ENCODE measurements around the gene GALE. TPM values are rescaled to one million over a fixed set of nuclear protein-coding genes. Genes with fewer than 3 reads are reported as not detected.

Gene GALE
- total and polyA plus RNA-seq, 2 of the 13 experiments (the other 11 are each of a cell fraction or from before 2014, with no cell fraction given): 85.2 to 88.4 TPM

DNA sequence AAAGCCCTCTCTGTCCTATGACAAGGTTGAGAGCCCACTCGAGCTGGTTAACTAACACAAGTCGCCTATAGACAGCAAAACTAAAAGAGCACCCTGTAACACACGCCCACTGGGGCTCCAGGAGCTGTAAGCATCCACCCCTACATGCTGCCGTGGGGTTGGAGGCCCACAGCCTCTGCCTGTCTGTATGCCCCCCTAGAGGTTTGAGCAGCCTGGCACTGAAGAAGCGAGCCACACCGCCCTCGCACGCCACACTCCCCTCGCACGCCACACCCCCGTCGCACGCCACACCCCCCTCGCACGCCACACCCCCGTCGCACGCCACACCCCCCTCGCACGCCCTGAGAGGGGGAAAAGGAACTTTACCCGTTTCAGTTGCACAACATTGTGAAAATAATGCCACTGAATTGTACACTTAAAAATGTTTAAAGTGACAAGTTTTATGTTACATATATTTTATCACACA, 37.9 kb upstream of the GALE start (continued):
- TF ChIP-seq ARID4A (CRISPR knock-in tag; IDR thresholded peaks at IDR 0.05; ENCODE audit: borderline replicate concordance) (peak; percentile 75), BATF2 (CRISPR knock-in tag; IDR thresholded peaks at IDR 0.05) (no peak), RAD51 (IDR thresholded peaks at IDR 0.05; ENCODE audit: borderline replicate concordance) (no peak), SIN3A (IDR thresholded peaks at IDR 0.05; ENCODE audit: borderline replicate concordance, low read depth, low read length) (peak; percentile 40; the same call in 1 of the 2 replicates), MXI1 (IDR thresholded peaks at IDR 0.05; ENCODE audit: borderline replicate concordance, low read depth, low read length) (peak; percentile 64; the same call in 1 of the 3 replicates), SP1 (IDR thresholded peaks at IDR 0.05) (no peak), SP1 (CRISPR knock-in tag; IDR thresholded peaks at IDR 0.05) (0 out of 2 replicates have a peak, but pooled peaks have one; percentile 30), ZNF737 (CRISPR knock-in tag; IDR thresholded peaks at IDR 0.05; ENCODE audit: borderline replicate concordance) (no peak), AKAP8 (CRISPR knock-in tag; IDR thresholded peaks at IDR 0.05) (no peak), CEBPB (IDR thresholded peaks at IDR 0.05; ENCODE audit: borderline replicate concordance, low read depth, low read length) (peak; percentile 86), SALL1 (CRISPR knock-in tag; IDR thresholded peaks at IDR 0.05) (peak; percentile 40; the same call in 1 of the 2 replicates), ZFX (CRISPR knock-in tag; IDR thresholded peaks at IDR 0.05; ENCODE audit: low read depth) (peak; percentile 33; the same call in 1 of the 2 replicates), MED1 (CRISPR knock-in tag; IDR thresholded peaks at IDR 0.05) (no peak), REXO4 (CRISPR knock-in tag; IDR thresholded peaks at IDR 0.05; ENCODE audit: borderline replicate concordance) (no peak), PATZ1 (CRISPR knock-in tag; IDR thresholded peaks at IDR 0.05) (peak; percentile 57; the same call in 1 of the 2 replicates), HDAC1 (CRISPR knock-in tag; IDR thresholded peaks at IDR 0.05) (0 out of 2 replicates have a peak, but pooled peaks have one; percentile 12), KLF11 (CRISPR knock-in tag; IDR thresholded peaks at IDR 0.05) (no peak), ZNF121 (CRISPR knock-in tag; IDR thresholded peaks at IDR 0.05) (no peak), POGZ (CRISPR knock-in tag; IDR thresholded peaks at IDR 0.05) (no peak)
- TF ChIP-seq, protein P1, sequence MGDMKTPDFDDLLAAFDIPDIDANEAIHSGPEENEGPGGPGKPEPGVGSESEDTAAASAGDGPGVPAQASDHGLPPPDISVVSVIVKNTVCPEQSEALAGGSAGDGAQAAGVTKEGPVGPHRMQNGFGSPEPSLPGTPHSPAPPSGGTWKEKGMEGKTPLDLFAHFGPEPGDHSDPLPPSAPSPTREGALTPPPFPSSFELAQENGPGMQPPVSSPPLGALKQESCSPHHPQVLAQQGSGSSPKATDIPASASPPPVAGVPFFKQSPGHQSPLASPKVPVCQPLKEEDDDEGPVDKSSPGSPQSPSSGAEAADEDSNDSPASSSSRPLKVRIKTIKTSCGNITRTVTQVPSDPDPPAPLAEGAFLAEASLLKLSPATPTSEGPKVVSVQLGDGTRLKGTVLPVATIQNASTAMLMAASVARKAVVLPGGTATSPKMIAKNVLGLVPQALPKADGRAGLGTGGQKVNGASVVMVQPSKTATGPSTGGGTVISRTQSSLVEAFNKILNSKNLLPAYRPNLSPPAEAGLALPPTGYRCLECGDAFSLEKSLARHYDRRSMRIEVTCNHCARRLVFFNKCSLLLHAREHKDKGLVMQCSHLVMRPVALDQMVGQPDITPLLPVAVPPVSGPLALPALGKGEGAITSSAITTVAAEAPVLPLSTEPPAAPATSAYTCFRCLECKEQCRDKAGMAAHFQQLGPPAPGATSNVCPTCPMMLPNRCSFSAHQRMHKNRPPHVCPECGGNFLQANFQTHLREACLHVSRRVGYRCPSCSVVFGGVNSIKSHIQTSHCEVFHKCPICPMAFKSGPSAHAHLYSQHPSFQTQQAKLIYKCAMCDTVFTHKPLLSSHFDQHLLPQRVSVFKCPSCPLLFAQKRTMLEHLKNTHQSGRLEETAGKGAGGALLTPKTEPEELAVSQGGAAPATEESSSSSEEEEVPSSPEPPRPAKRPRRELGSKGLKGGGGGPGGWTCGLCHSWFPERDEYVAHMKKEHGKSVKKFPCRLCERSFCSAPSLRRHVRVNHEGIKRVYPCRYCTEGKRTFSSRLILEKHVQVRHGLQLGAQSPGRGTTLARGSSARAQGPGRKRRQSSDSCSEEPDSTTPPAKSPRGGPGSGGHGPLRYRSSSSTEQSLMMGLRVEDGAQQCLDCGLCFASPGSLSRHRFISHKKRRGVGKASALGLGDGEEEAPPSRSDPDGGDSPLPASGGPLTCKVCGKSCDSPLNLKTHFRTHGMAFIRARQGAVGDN (CRISPR knock-in tag; IDR thresholded peaks at IDR 0.05): peak; percentile 65
